Stimulated activated CD8-positive, alpha-beta memory T cell treated with anti-CD3 and anti-CD28 coated beads, Interleukin-7, amount 100 ng/mL, for 4 hours (primary cell): Measurements from ENCODE around the gene SRRD.
A peak's percentile ranks its signal among the peaks of the same experiment; 100 is the strongest.
"Not testable (repeated sequence)": the region's sequence is repeated elsewhere in the genome, so short reads cannot be mapped to it uniquely, and the experiment has no call there.

Source experiments
- DNase-seq, 2 donors: peaks; one replicate each; pipeline ENCODE4 v3.0.0-alpha.2; 2020; ENCODE audit warnings: low read depth in 2 of 2

SRRD gene

GRCh38 chr22:26483439-26484359, at the start of gene SRRD, which contains the start of gene HPS4:
SRRD (plus strand) TSS chr22:26483877; CDS start chr22:26483891, 14 bp downstream.
HPS4 (minus strand) TSS chr22:26483783; CDS start chr22:26481762, 2,021 bp downstream.
- peak; percentile 76 to 90 for DNase-seq

GRCh38 chr22:26435327-26436093, 48.2 kb upstream of the SRRD start:
- DNase-seq, result no peak

- no peak for DNase-seq
Measured at GRCh38 chr22:26436903-26437515, 46.7 kb upstream of the SRRD start.

- no peak for DNase-seq
Measured at GRCh38 chr22:26437694-26438392, 45.8 kb upstream of the SRRD start.

DNA sequence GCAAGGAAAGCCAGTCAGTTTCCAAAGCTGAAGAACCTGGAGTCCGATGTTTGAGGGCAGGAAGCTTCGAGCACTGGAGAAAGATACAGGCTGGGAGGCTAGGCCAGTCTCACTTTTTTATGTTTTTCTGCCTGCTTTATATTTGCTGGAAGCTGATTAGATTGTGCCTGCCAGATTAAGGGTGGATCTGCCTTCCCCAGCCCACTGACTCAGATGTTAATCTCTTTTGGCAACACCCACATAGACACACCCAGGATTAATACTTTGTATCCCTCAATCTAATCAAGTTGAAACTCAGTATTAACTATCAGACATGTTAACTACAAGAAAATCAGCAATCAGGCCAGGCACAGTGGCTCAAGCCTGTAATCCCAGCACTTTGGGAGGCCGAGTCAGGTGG, 44.9 kb upstream of the SRRD start:
- DNase-seq, result not testable (repeated sequence)

GRCh38 chr22:26439559-26439958, 44.1 kb upstream of the SRRD start:
- no peak for DNase-seq

DNA sequence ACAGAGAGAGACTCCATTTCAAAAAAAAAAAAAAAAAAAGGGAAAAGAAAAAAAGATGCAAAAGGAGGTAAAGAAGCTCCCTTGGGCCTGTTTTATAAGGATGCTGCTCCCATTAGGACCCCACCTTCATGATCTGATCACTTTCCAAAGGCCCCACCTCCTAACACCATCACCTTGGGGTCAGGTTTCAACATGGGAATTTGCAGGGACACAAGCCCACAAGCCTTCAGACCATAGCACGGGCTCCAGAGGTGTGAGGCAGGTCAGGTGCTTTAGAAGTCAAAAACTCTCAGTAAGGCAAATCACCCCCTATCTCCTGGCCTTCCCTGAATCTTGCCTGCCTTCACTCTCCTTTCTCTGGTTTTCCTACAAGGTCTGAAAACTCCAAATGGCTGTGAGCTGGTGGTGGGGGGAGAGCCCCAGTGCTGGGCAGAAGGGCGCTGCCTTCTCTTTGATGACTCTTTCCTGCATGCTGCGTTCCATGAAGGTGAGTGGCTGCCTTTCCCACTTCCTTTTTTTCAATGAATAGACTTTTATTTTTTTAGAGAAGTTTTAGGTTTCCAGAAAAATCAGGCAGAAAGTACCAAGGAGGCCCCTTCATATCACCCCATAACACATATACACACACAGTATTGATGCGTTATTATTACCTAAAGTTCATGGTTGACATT, 41.5 kb upstream of the SRRD start:
- DNase-seq, result no peak

DNA sequence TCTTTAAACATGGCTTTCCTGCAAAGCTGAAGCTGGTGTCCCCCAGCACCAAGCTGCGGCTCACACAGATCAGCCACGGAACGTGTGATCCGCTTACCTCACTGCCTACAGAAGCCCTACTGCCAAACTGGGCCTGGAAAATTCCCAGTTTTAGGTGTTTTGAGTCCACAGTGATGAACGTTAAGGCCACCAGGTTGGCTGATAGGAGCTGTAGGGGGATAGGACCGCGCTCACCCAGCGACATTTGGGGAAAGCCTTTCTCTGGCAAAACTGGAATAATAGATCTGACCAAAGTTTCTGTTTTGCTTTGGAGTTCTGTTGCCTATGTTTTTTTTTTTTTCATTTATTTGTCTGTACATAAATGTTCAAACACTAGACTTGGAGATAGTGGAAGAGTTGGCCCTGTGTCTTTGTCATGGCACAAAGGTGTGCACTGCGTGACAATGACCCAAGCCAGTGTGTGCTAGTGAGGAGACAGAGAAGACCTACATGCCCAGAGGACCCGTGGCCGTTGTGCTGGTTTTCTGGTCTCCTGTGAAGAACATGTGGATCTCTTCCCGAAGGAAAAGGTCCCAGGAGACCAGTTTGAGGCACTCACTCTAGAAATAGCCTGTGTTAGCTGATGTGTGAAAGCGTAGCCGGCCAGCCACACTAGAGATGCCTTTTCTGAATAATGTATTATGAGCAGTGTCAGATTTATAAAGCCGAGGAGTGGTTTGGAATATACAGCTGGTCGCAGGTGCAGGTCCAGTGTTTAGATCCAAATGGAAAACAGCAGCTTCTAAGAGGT, 39.6 kb upstream of the SRRD start:
- DNase-seq, result no peak

GRCh38 chr22:26444777-26445176, 38.9 kb upstream of the SRRD start:
- DNase-seq, result no peak

GRCh38 chr22:26445577-26446275, 38.0 kb upstream of the SRRD start:
- no peak for DNase-seq

DNA sequence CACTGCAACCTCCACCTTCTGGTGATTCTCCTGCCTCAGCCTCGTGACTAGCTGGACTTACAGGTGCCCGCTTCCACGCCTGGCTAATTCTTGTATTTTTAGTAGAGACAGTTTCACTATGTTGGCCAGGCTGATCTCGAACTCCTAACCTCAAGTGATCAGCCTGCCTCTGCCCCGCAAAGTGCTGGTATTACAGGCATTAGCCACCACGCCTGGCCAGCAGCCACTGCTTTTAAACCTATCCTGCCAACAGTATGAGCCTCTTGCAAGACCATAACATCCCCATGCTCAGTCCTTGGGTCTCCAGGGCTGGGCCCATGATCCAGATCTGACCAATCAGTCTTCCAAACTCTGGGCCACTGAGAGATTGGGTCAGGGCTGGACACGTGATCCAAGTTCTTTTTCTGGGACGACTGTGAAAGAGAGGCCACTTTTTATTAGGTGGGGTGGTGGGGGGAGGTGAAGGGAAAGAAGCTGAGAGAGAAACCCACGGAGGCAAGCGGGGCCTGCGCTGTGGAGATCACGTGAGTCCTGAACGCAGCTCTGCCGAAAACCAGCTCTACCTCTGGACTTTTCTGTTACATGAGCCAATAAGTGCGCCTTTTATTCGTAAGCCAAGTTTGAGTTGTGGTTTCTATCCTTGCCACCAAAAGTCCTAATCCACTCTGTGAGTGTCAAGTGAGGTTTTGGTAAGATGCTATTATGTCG, 36.7 kb upstream of the SRRD start:
- DNase-seq, result no peak

DNA sequence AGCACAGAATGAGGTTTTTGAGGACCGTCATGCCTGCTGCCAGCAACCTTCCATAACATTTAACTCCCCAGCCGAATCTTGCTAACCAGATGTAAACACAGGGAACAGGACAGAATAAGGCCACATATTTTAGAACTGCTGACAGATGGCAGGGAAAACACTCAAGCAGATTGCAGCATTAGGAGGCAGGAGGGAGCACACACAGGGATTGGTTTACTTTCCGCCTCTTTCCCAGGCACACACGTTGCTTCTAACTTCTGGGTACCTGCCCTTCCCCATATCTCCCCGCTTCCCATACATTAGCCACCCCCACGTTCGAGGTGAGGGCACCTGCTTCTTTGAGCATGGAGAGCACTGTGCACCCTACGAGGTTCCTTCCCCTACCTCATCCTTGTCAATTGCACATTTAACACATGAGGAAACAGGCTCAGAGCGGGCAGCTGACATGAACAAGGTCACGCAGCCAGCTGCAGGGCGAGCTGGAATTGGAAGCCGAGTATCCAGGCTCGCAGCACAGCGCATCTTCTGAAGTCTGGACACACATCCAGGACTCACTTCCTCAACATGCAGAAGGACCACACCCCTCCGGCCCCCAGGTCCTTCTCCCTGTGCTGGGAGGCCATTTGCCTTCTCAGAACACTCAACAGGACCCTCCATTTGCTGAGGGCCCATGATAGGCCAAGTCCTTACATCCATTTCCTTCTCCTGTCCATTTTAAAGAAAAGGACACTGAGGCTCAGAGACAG, 35.9 kb upstream of the SRRD start:
- DNase-seq, result no peak

GRCh38 chr22:26448334-26448733, 35.3 kb upstream of the SRRD start:
- no peak for DNase-seq

- no peak for DNase-seq
Measured at GRCh38 chr22:26448941-26449340, 34.7 kb upstream of the SRRD start.

DNA sequence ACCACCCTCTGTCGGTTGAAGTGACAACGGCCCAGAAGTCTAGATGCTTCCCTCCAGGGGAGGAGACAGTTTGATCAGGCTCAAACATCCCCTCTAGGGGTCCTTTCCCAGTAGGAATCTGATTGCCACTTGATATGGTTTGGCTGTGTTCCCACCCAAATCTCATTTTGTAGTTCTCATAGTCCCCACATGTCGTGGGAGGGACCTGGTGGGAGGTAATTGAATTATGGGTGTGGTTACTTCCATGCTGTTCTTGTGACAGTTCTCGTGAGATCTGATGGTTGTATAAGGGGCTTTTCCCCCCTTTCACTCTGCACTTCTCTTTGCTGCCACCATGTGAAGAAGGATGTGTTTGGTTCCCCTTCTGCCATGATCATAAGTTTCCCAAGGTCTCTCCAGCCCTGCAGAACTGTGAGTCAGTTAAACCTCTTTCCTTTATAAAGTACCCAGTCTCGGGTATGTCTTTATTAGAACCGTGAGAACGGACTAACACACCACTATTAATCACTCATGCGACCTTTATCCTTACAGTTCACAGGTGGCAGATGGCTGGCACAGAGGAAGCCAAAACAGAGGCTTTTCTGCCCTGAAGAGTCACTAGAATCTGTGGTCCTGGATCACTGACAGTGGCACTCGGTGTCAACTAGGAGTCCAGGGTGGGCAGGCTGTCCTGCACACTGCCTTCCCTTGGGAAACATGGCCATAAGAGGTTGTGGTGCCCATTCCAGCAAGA, 33.1 kb upstream of the SRRD start:
- DNase-seq, result no peak

GRCh38 chr22:26452236-26453016, 31.3 kb upstream of the SRRD start:
- DNase-seq, result no peak

DNA sequence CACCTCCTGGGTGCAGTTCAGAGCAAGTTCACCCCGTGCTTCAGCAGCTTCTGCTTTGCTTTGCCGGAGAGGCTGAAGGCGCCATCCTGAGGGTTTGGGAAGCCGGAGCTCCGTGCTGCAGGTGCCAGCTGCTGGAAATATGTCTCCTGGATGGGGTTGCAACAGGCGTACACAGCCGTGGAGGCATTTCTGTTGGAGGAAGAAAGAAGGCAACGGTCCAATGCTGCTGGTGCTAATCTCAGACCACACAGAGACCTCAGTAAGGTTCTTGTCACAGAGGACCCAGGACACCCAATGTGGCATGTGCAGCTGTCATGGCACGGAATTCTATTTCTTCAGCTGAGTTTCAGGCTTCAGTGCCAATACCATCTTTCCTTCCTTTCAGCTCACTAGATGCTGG, 30.5 kb upstream of the SRRD start:
- DNase-seq, result no peak
